A549 (cell line): ENCODE results near the gene DLG2.

Source experiments
- BHLHE40 ChIP-seq: IDR thresholded peaks from 2 replicates; pipeline ENCODE4 v1.6.1; 2012; ENCODE audit warnings: low read depth, low read length, inconsistent platforms
- CBX2 ChIP-seq: fragments of 200-600 bp; sonication (generic); IDR thresholded peaks from 2 replicates; pipeline ENCODE4 v1.6.1; 2016; ENCODE audit warnings: low read depth, mild to moderate bottlenecking, borderline replicate concordance
- CEBPB ChIP-seq, 2 experiments: fragments of >200 bp in 1 of 2; sonication (Bioruptor Twin) in 1 of 2; formaldehyde crosslinking in 1 of 2; IDR thresholded peaks; 2 replicates each; pipeline ENCODE4 v1.6.1; 2012 to 2016
- CHD2 ChIP-seq: fragments of 150-350 bp; IDR thresholded peaks from 2 replicates; pipeline ENCODE4 v1.6.1; 2014; ENCODE audit warnings: low read length; ENCODE audit not compliant: partially characterized antibody
- CTCF ChIP-seq: fragments of >200 bp; sonication (Bioruptor Twin); formaldehyde crosslinking; IDR thresholded peaks from 3 replicates; pipeline ENCODE4 v1.5.1; 2016
- EHF ChIP-seq: fragments of 250-450 bp; sonication (Bioruptor Pico); IDR thresholded peaks from 2 replicates; pipeline ENCODE4 v1.5.0; 2020; ENCODE audit warnings: mild to moderate bottlenecking
- EP300 ChIP-seq, 2 experiments: fragments of >200 bp; sonication (Bioruptor Twin); formaldehyde crosslinking; IDR thresholded peaks; 2 replicates in 1 of 2; 3 replicates in 1 of 2; pipeline ENCODE4 v1.6.1; 2016 to 2017
- MAX ChIP-seq: IDR thresholded peaks from 2 replicates; pipeline ENCODE4 v1.6.1; 2012
- RAD21 ChIP-seq, 2 experiments: fragments of >200 bp in 1 of 2; sonication (Bioruptor Twin) in 1 of 2; formaldehyde crosslinking in 1 of 2; IDR thresholded peaks in 1 of 2; conservative IDR thresholded peaks in 1 of 2; 2 replicates in 1 of 2; 3 replicates in 1 of 2; pipeline ENCODE4 v1.6.1; 2012 to 2018; ENCODE audit warnings: inconsistent platforms in 1 of 2
- RARB ChIP-seq: fragments of 250-450 bp; sonication (Bioruptor Pico); IDR thresholded peaks from 2 replicates; pipeline ENCODE4 v1.8.0; 2021; ENCODE audit warnings: mild to moderate bottlenecking, moderate library complexity
- RFX5 ChIP-seq: fragments of 450-650 bp; IDR thresholded peaks from 2 replicates; pipeline ENCODE4 v1.7.1; 2014; ENCODE audit warnings: antibody characterized with exemption, mild to moderate bottlenecking, moderate library complexity
- SMC3 ChIP-seq: fragments of >200 bp; sonication (Bioruptor Twin); formaldehyde crosslinking; IDR thresholded peaks from 3 replicates; pipeline ENCODE4 v1.6.1; 2018; ENCODE audit warnings: inconsistent platforms
- SREBF2 ChIP-seq: fragments of 450-650 bp; IDR thresholded peaks from 2 replicates; pipeline ENCODE4 v1.6.1; 2014; ENCODE audit warnings: mild to moderate bottlenecking, moderate library complexity

GRCh38 chr11:84145616-84146185 is 1481.4 kb downstream of the DLG2 start:
- TF ChIP-seq CTCF (no peak), BHLHE40 (no peak), SREBF2 (no peak), RFX5 (no peak), CEBPB (IDR thresholded peaks at IDR 0.05) (no peak), CBX2 (no peak), RARB (CRISPR knock-in tag) (no peak), RAD21 (conservative IDR thresholded peaks at IDR 0.05 in 1 of 2, IDR thresholded peaks at IDR 0.05 in 1 of 2) (no peak), EP300 (IDR thresholded peaks at IDR 0.05) (no peak), MAX (no peak), SMC3 (no peak), EHF (CRISPR knock-in tag) (no peak), CHD2 (no peak)
